ENCODE results near the gene SRMS. TPM values are rescaled to one million over a fixed set of nuclear protein-coding genes. Genes with fewer than 3 reads are reported as not detected.
A peak's percentile ranks its signal among the peaks of the same experiment; 100 is the strongest.

SRMS gene
- total RNA-seq, 2 donors from 2014 or later, result not detected

DNA sequence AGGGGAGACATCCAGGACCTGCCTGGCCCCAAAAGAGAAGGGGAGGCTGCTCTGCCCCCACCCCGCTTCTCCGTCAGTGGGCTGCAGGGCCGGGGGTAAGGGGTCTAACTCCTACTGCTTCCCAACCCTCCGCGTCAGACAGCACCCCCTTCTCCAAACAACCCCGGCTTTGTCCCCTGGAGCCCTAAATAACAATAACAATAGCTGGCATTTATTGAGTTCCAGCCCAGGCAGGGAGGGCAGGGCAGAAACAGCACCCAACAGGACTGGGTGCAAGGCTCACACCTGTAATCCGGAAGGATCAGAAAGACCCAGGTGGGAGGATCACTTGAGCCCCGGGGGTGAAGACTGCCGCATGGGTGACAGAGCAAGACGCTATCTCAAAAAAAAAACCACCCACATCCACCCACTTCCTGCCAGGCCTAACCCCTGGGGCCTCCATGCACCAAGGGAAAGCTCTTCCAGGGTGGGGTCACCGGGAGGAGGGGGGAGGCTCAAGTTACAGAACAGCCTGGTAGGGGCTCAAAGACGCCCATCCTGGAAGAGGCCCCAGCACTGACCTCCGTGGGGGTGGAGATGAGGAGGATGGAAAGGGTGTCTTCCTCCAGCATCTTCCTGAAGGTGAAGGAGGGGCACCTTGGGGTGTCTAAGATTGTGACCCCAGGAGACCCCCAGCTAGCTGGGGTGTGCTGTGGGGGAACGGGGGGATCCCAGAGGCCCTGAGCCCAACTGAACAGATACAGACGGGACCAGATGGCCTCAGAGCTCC, 5.1 kb upstream of the SRMS start:
- H3K4me1 ChIP-seq (ENCODE audit: control insufficient read depth in 1 of 2, low read depth in 2 of 2), result peaks cover 3 to 5% of the 10 kb centered on the region in 2 donors
- H3K9me3 ChIP-seq, result no peaks in the 10 kb centered on the region
- peak overlapping the region; percentile 77 for H3K4me3 ChIP-seq
- H3K36me3 ChIP-seq, result no peaks in the 10 kb centered on the region
- no peak for ATAC-seq (ENCODE audit: insufficient number of reproducible peaks, low FRiP score, low read depth)
- TF ChIP-seq, protein P1, sequence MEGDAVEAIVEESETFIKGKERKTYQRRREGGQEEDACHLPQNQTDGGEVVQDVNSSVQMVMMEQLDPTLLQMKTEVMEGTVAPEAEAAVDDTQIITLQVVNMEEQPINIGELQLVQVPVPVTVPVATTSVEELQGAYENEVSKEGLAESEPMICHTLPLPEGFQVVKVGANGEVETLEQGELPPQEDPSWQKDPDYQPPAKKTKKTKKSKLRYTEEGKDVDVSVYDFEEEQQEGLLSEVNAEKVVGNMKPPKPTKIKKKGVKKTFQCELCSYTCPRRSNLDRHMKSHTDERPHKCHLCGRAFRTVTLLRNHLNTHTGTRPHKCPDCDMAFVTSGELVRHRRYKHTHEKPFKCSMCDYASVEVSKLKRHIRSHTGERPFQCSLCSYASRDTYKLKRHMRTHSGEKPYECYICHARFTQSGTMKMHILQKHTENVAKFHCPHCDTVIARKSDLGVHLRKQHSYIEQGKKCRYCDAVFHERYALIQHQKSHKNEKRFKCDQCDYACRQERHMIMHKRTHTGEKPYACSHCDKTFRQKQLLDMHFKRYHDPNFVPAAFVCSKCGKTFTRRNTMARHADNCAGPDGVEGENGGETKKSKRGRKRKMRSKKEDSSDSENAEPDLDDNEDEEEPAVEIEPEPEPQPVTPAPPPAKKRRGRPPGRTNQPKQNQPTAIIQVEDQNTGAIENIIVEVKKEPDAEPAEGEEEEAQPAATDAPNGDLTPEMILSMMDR (IDR thresholded peaks at IDR 0.05), result no peak
- no peak for DNase-seq (ENCODE audit: low spot score)
- no peak overlapping the region for H3K27ac ChIP-seq
- peaks cover 8% of the 10 kb centered on the region for H3K27me3 ChIP-seq (replicated peaks; ENCODE audit: insufficient read depth)

DNA sequence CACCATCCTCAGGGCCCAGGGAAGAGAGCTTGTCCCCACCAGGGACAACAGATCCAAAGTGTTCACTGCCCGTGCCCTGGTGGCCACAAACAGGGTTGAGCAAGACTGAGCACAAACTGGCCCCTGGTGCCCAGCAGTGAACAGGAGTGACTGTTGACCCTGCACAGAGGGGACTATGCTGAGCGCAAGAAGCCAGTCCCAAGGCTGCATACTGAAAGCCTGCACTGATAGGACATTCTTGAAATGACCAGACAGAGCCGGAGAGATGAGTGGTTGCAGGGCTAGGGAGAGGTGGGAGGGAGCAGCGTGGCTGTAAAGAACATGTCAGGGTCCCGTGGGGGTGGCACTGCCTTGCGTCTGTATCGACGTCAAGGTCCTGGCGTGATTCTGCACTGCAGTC, 3.5 kb upstream of the SRMS start:
- Histone ChIP-seq H3K36me3 (no peaks in the 10 kb centered on the region), H3K27ac (no peak overlapping the region), H3K4me1 (ENCODE audit: control insufficient read depth in 1 of 2, low read depth in 2 of 2) (peaks cover 3 to 5% of the 10 kb centered on the region in 2 donors), H3K9me3 (no peaks in the 10 kb centered on the region), H3K27me3 (replicated peaks; ENCODE audit: insufficient read depth) (peaks cover 8% of the 10 kb centered on the region), H3K4me3 (no peak overlapping the region)
- no peak for ATAC-seq (ENCODE audit: insufficient number of reproducible peaks, low FRiP score, low read depth)
- DNase-seq (ENCODE audit: low spot score), result no peak
- TF ChIP-seq, protein P1 (IDR thresholded peaks at IDR 0.05), result no peak

DNA sequence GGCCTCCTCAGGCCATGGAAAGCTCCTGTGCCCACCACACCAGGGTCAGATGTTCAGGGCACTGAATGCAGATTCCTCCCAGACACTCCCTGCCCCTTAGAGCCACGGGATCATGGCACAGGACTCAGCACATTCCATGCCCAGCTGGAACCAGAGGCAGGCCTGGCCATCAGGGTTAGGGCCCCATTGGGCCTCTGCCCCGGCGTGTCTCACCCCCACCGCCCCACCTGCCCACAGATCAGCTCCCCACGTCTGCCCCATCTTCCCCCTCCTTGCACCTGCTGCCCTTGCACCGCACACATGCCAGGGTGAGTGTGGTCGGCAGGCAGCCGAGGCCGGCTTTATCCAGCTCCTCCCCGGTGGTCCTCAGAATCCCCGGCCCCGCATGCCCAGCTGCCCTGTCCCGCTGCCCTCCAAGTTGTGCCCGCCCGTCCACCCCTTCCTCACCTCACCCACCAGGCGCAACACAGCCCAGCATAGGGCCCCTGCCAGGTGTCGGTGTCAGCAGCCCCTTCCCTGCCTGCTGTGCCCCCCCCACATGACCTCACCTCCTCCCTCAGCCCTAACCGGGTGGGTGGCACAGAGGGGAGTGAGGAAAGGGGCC, 2.2 kb upstream of the SRMS start:
- H3K27ac ChIP-seq, result no peak overlapping the region
- DNase-seq (ENCODE audit: low spot score), result no peak
- TF ChIP-seq, protein P1 (IDR thresholded peaks at IDR 0.05), result no peak
- H3K9me3 ChIP-seq, result no peaks in the 10 kb centered on the region
- no peak for ATAC-seq (ENCODE audit: insufficient number of reproducible peaks, low FRiP score, low read depth)
- H3K4me3 ChIP-seq, result no peak overlapping the region
- H3K4me1 ChIP-seq (ENCODE audit: control insufficient read depth in 1 of 2, low read depth in 2 of 2), result peaks cover 3 to 5% of the 10 kb centered on the region in 2 donors
- H3K27me3 ChIP-seq (replicated peaks; ENCODE audit: insufficient read depth), result peaks cover 8% of the 10 kb centered on the region
- H3K36me3 ChIP-seq, result no peaks in the 10 kb centered on the region

DNA sequence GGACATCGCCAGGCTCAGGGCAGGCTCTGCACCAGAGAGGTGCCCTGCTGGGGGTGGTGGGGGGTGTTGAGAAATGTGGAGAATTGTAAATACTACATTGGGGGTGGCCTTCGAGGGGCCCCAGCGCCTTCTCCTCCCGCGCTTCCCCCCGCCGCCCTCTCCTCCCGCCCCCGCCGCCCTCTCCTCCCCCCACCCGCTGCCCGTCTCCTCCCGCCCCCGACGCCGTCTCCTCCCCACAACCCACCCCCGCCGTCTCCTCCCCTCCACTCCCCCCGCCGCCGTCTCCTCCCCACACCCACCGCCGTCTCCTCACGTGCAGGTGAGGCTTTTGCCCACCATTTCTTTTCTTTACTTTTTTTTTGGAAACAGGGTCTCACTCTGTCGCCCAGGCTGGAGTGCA, 1.5 kb upstream of the SRMS start:
- ATAC-seq (ENCODE audit: insufficient number of reproducible peaks, low FRiP score, low read depth) (no peak), DNase-seq (ENCODE audit: low spot score) (no peak)
- no peaks in the 10 kb centered on the region for H3K9me3 ChIP-seq
- TF ChIP-seq, protein P1 (IDR thresholded peaks at IDR 0.05), result no peak
- H3K4me3 ChIP-seq, result no peak overlapping the region
- no peaks in the 10 kb centered on the region for H3K36me3 ChIP-seq
- peaks cover 8% of the 10 kb centered on the region for H3K27me3 ChIP-seq (replicated peaks; ENCODE audit: insufficient read depth)
- peaks cover 2 to 5% of the 10 kb centered on the region in 2 donors for H3K4me1 ChIP-seq (ENCODE audit: control insufficient read depth in 1 of 2, low read depth in 2 of 2)
- H3K27ac ChIP-seq, result no peak overlapping the region

DNA sequence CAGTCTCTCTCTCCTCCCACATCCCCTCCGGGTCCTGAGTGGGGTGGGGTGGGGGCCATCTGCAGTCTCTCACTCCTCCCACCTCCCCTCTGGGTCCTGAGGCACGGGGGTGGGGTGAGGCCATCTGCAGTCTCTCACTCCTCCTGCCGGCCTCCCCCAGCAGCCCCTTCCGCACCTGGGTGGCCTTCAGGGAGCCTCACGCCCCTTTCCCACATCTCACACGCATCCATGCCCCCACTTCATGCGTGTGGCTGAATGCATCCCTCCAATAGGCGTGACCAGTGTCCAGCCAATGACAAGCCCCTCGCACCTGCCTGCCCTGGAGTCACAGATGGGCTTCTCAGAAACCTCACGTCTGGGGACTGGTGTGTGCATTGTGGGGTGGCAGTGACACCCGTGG, 993 bp upstream of the SRMS start:
- DNase-seq (ENCODE audit: low spot score) (no peak), ATAC-seq (ENCODE audit: insufficient number of reproducible peaks, low FRiP score, low read depth) (no peak)
- peaks cover 8% of the 10 kb centered on the region for H3K27me3 ChIP-seq (replicated peaks; ENCODE audit: insufficient read depth)
- TF ChIP-seq, protein P1 (IDR thresholded peaks at IDR 0.05), result no peak
- no peak overlapping the region for H3K27ac ChIP-seq
- no peak overlapping the region for H3K4me3 ChIP-seq
- H3K36me3 ChIP-seq, result no peaks in the 10 kb centered on the region
- peaks cover 0 to 2% of the 10 kb centered on the region in 2 donors for H3K4me1 ChIP-seq (ENCODE audit: control insufficient read depth in 1 of 2, low read depth in 2 of 2)
- H3K9me3 ChIP-seq, result no peaks in the 10 kb centered on the region

All from thoracic aorta (tissue), 2 donors.